ENCODE results near the gene DMD.
"Not testable (repeated sequence)": the region's sequence is repeated elsewhere in the genome, so short reads cannot be mapped to it uniquely, and the experiment has no call there.

DMD gene

GRCh38 chrX:32137525-32137924, 1073.8 kb downstream of the DMD start:
- intact Hi-C loops (cut with DNase I) = no loop called here
- peak in 1 of 10 donors; percentile 8 for DNase-seq

- DNase-seq = no peak
- intact Hi-C loops (cut with DNase I) = no loop called here
Observed at GRCh38 chrX:32126997-32127396, 1084.4 kb downstream of the DMD start.

GRCh38 chrX:32118832-32119231, 1092.5 kb downstream of the DMD start:
- intact Hi-C loops (cut with DNase I) = no loop called here
- DNase-seq = no peak

- no peak for DNase-seq
- intact Hi-C loops (cut with DNase I) = no loop called here
Observed at GRCh38 chrX:32116047-32116446, 1095.3 kb downstream of the DMD start.

GRCh38 chrX:32087663-32088062, 1123.7 kb downstream of the DMD start:
- intact Hi-C loops (cut with DNase I) = no loop called here
- no peak for DNase-seq

GRCh38 chrX:32084757-32085156, 1126.6 kb downstream of the DMD start:
- DNase-seq = no peak
- intact Hi-C loops (cut with DNase I) = no loop called here

- DNase-seq = no peak
- intact Hi-C loops (cut with DNase I) = no loop called here
Observed at GRCh38 chrX:32048285-32048684, 1163.1 kb downstream of the DMD start.

- intact Hi-C loops (cut with DNase I) = no loop called here
- no peak for DNase-seq
Observed at GRCh38 chrX:32045149-32045548, 1166.2 kb downstream of the DMD start.

GRCh38 chrX:32041181-32041580, 1170.2 kb downstream of the DMD start:
- intact Hi-C loops (cut with DNase I) = no loop called here
- DNase-seq = peak in 8 of 10 donors; percentile 9 to 89 (median 46)

GRCh38 chrX:32026772-32027171, 1184.6 kb downstream of the DMD start:
- no peak for DNase-seq
- intact Hi-C loops (cut with DNase I) = no loop called here

GRCh38 chrX:32024072-32024471, 1187.3 kb downstream of the DMD start:
- DNase-seq = peak in 1 of 10 donors; percentile 61
- intact Hi-C loops (cut with DNase I) = no loop called here

- intact Hi-C loops (cut with DNase I) = no loop called here
- no peak for DNase-seq
Observed at GRCh38 chrX:32016195-32016594, 1195.2 kb downstream of the DMD start.

GRCh38 chrX:32010948-32011347, 1200.4 kb downstream of the DMD start:
- DNase-seq = no peak
- intact Hi-C loops (cut with DNase I) = no loop called here

GRCh38 chrX:32010212-32010611, 1201.1 kb downstream of the DMD start:
- intact Hi-C loops (cut with DNase I) = no loop called here

GRCh38 chrX:31993637-31994036, 1217.7 kb downstream of the DMD start:
- no peak for DNase-seq
- intact Hi-C loops (cut with DNase I) = no loop called here

More at GRCh38 chrX:32010212-32010611, 1201.1 kb downstream of the DMD start:
- DNase-seq = no peak

- no peak for DNase-seq
Observed at GRCh38 chrX:31988975-31989374, 1222.4 kb downstream of the DMD start.

GRCh38 chrX:31981546-31982062, 1229.7 kb downstream of the DMD start:
- no peak for DNase-seq
- intact Hi-C loops (cut with DNase I) = no loop called here

More at GRCh38 chrX:31988975-31989374, 1222.4 kb downstream of the DMD start:
- intact Hi-C loops (cut with DNase I) = no loop called here

- no peak for DNase-seq
- intact Hi-C loops (cut with DNase I) = no loop called here
Observed at GRCh38 chrX:31969714-31970113, 1241.6 kb downstream of the DMD start.

GRCh38 chrX:31962256-31962655, 1249.1 kb downstream of the DMD start:
- intact Hi-C loops (cut with DNase I) = no loop called here
- DNase-seq = no peak

- DNase-seq = no peak
- intact Hi-C loops (cut with DNase I) = no loop called here
Observed at GRCh38 chrX:31934842-31935370, 1276.4 kb downstream of the DMD start.

GRCh38 chrX:31934015-31934414, 1277.3 kb downstream of the DMD start:
- intact Hi-C loops (cut with DNase I) = no loop called here
- no peak for DNase-seq

- intact Hi-C loops (cut with DNase I) = no loop called here
- no peak for DNase-seq
Observed at GRCh38 chrX:31932769-31933168, 1278.6 kb downstream of the DMD start.

GRCh38 chrX:31932320-31932719, 1279.0 kb downstream of the DMD start:
- intact Hi-C loops (cut with DNase I); DNase-seq: not testable (repeated sequence)

Data from posterior cingulate gyrus (tissue), 11 donors.